Activated gamma-delta T cell treated with anti-CD3 and anti-CD28 coated beads, Interleukin-2, amount 50 U/mL, for 16 hours (primary cell): ENCODE measurements around the gene UAP1L1.
"Not testable (repeated sequence)": the region's sequence is repeated elsewhere in the genome, so short reads cannot be mapped to it uniquely, and the experiment has no call there.

Experiments
- DNase-seq: peaks from one replicate; pipeline ENCODE4 v3.0.0-alpha.2; 2020; ENCODE audit warnings: low read depth

UAP1L1 gene

GRCh38 chr9:137114613-137115393 lies 37.5 kb downstream of the UAP1L1 start, which contains the start of gene DPP7:
Gene DPP7, minus strand, starts transcription at chr9:137114733. Its CDS starts 20 bp downstream, at chr9:137114713.
- DNase-seq = peak; percentile 62

- DNase-seq = no peak
These were observed 38.2 kb downstream of the UAP1L1 start for GRCh38 chr9:137115394-137116026.

- DNase-seq = no peak
These were observed 38.8 kb downstream of the UAP1L1 start for GRCh38 chr9:137116027-137116507.

- no peak for DNase-seq
These were observed 39.4 kb downstream of the UAP1L1 start for GRCh38 chr9:137116728-137117127.

GRCh38 chr9:137117269-137117731 lies 40.0 kb downstream of the UAP1L1 start:
- no peak for DNase-seq

GRCh38 chr9:137118092-137118603 lies 40.8 kb downstream of the UAP1L1 start:
- DNase-seq = not testable (repeated sequence)

GRCh38 chr9:137121927-137122795 lies 44.8 kb downstream of the UAP1L1 start:
- DNase-seq = not testable (repeated sequence)

GRCh38 chr9:137122796-137123467 lies 45.6 kb downstream of the UAP1L1 start:
- DNase-seq = not testable (repeated sequence)

GRCh38 chr9:137123468-137123837 lies 46.1 kb downstream of the UAP1L1 start:
- no peak for DNase-seq

GRCh38 chr9:137123952-137124462 lies 46.7 kb downstream of the UAP1L1 start:
- DNase-seq = not testable (repeated sequence)

- no peak for DNase-seq
These were observed 49.5 kb downstream of the UAP1L1 start for GRCh38 chr9:137126786-137127185.

GRCh38 chr9:137127301-137128157 lies 50.2 kb downstream of the UAP1L1 start:
- DNase-seq = no peak

- DNase-seq = no peak
These were observed 51.0 kb downstream of the UAP1L1 start for GRCh38 chr9:137128158-137128861.

GRCh38 chr9:137128862-137129455 lies 51.6 kb downstream of the UAP1L1 start:
- no peak for DNase-seq

- peak; percentile 79 for DNase-seq
These were observed 52.3 kb downstream of the UAP1L1 start for GRCh38 chr9:137129456-137130175.

GRCh38 chr9:137130176-137130755 lies 52.9 kb downstream of the UAP1L1 start:
- DNase-seq = no peak
